Activated T-helper 1 cell treated with anti-CD3 and anti-CD28 coated beads, Interleukin-2, amount 50 U/mL, for 16 hours (primary cell): ENCODE results near the gene SLIT1.

ENCODE experiments used
- DNase-seq, 2 donors: peaks; one replicate each; pipeline ENCODE4 v3.0.0-alpha.2; 2020; ENCODE audit warnings: low read depth in 1 of 2, low spot score in 1 of 2

The SLIT1 gene

GRCh38 chr10:97028832-97029178 is 157.0 kb downstream of the SLIT1 start:
- no peak for DNase-seq

DNA sequence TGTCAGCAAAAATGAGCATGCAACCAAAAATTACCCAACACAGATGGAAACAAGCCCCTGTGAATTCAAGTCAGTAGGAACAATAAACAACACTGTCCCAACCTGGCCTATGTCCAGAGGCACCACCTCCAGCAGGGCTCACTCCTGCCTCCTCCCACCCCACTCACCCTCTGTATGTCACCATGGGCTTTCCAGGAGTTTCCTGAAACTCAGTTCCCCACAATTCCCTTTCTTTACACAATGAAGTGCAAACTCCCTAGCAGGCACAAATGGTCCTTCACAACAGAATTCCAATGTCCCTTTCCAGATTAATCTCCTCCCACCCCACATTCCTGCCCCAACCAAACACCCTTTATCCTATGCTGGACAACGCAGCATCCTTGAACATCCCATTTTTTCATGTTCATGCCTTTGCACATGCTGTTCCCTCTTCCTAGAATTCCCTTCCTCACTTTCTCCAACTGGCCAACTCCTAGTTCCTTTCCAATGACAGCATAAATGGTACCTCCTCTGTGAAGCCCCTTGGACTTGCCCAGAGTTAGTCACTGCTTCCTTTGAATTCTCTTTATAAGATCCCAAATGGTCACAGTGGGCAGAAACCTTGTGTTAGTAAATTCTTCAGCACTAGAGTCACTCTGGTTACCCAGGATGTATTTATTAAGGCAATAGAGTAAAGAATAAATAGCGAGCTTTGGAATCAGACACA is 157.5 kb downstream of the SLIT1 start:
- DNase-seq, result no peak

GRCh38 chr10:97025613-97026242 is 160.0 kb downstream of the SLIT1 start:
- no peak for DNase-seq

DNA sequence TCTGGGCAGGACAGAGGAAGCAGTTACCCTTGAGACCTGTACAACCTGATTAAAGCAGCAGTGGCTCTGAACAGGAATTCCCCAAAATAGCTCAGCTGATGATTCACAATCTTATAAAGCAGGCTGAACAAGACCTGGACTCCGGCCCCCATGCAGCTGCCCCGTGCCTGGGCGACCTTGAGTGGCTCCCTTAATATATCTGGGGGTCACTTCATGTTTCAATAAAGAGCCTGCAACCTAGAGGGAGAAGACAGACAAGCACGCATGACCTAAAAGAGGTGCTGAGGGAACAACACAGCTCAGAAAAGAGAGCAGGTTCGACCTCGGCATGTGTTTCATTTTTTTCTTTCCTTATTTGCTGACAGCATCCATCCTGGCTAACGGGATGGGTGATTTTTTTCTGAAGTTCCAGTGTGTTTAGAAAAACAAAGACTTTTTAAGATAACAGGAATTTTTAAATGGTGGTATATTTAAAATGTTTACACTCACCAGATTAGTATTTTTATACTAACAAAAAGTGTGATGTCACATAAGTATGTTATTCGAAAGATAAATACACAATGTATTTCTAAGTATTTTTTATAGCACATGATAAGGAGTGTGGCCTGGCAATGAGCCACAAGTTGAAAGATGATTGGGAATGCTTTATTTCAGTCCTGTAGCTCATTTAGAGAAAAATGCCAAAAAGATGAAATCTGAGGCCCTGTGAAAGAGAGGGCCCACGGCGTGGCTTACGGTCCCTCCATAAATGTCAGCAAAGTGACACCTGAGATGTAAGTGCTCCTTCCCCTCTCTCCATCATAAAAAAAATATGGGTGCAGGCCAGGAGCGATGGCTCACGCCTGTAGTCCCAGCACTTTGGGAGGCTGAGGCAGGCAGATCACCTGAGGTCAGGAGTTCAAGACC is 161.3 kb downstream of the SLIT1 start:
- DNase-seq, result no peak

- no peak for DNase-seq
Measured at GRCh38 chr10:97023401-97024167, 162.2 kb downstream of the SLIT1 start.

- DNase-seq, result no peak
Measured at GRCh38 chr10:97022616-97023015, 163.1 kb downstream of the SLIT1 start.

DNA sequence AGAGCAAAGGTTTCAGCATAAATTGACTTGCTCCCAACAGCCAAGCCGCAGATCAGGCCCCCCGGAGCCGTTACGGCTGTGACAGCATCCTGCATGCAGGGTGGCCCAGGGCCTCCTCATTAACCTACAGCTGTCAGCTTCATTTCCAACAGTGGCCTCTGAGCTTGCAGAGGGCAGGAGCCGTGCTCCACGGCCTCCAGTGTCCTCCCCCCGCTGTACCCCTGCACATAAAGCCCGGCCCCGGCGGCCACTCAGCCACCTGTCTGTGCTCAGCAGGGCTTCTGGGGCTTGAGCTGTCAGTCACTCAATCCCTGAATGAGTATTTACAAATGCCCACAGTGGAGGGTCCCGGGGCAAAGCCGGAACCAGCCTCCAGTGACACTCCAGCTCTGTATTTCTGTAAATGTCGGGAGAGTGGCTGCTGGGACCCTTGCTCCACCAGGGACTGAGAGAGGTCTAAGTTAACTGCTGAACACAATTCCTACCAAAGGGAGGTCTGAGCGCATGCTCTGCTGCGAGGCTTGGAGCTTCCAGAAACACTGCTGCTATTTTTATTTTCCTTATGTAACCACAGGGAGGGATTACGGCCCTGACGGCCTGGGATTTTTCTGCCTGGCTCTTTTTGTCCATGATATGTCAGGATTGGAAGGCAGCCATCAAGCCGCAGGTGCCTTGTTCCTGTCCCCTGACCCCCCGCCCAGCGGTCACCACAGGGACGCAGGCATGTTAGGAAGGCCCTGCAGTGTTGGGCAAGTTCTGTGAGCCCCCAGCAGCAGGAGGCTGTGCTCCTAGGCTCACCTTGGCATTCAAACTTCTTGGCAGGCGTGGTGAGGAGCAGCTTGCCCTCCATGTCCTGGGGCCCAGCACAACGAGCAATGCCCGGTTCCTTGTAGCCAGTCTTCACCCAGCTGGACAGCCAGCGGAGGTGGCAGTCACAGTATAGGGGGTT is 165.0 kb downstream of the SLIT1 start:
- no peak for DNase-seq

DNA sequence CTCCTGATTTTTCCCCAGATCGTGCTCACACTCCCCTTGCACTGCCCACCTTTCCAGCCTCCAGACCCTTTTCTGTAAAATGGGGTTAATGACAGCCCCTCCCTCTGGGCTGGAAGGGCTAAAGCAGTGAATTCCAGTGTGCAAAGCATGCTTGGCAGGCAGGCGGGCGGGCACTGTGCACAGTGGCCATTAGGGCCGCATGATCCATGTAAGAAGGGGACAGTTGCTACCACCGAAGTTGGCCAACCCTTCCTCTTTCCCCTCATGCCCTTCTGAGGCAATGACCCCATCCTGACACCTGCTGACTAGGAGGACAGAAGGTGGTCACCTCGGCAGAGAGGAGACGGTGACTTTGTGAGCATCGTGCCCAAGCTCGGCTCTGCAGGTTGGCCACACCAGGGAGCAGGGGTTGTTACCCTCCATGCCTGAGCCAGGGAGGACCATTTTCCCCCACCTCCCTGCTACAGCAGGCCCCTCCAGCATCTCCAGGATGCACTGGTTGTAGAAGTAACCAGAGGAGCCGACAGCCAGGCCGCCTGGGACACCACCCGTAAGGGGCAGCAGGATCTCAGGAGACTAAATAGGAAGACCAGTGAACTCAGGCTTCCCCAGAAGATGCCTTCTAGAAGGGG is 166.4 kb downstream of the SLIT1 start:
- no peak for DNase-seq

DNA sequence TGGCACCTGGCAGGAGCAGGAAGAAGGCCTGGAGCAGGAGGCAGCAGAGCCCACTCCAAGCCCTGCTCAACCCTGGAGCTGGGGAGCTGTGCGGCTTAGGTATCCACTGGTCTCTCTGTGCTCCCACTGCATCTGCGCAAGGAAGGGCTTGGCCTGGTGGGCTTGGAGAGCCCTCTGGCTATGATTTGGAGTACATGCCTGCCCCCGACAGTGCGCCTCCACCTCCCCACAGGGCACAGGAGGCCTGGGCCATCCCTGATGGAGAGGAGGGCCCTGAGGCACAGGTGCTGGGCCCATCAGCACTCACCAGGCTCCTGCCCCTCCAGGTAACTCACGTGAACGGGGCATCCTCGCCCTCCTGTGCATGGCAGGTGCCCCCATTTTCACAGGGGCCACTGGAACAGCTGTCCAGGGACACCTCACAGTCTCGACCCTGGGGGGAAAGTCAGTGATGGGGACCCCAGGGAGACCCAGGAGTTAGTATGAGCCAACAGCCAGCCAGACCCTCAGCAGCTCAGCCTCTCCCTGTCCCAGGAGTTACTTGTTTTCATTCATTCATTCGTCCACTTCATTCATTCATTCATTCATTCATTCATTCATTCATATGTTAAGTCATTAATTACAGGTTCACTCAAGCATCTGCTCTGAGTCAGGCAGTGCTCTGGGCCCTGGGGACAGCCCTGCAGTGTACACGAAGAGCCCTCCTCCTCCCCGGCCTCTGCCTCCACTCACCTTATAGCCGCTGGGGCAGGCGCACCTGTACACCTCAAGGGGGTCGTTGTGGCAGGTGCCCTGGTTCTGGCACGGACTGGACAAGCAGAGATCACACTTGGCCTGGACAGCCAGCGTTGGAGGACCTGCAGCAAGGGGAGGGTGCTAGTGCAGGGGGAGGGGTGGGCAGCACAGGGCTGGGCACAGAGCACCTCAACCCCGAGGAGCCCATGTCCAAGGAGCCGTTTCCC is 167.2 kb downstream of the SLIT1 start:
- DNase-seq, result no peak

GRCh38 chr10:97017474-97017903 is 168.3 kb downstream of the SLIT1 start:
- no peak for DNase-seq

DNA sequence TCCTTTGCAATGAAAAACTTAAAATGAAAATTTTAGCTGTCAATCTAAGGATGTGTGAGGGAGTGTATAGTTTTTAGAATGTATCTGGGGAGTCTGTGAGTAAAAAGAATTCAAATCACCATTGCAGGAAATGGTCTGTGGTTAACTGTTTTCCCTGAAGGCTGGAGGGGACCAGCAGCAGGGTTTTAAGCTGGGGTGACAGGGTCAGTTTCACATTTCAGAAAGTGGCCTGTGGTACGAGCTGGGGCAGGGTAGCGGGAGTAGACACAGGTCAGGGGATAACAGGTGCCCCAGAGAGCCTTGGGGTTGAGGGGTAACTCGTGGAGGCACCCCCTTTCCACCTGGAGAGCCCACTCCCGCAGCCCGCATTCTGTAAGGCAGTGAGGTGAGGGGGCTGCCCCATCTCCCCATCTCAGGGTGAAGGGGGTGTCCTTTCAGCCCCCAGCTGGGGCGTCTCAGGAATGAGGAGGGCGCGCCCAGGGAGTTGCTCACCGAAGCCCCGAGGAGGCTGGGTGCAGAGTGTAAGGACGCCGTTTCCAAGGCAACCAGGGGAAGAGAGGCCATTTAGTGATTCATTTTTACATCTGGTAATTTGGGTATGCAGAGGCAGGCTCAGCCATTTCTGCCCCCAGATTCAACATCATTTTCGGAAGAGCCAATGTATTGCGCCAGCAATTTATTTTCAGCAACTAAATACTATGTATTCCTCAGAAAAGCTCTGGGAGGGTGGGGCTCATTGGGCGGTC is 168.9 kb downstream of the SLIT1 start:
- no peak for DNase-seq

DNA sequence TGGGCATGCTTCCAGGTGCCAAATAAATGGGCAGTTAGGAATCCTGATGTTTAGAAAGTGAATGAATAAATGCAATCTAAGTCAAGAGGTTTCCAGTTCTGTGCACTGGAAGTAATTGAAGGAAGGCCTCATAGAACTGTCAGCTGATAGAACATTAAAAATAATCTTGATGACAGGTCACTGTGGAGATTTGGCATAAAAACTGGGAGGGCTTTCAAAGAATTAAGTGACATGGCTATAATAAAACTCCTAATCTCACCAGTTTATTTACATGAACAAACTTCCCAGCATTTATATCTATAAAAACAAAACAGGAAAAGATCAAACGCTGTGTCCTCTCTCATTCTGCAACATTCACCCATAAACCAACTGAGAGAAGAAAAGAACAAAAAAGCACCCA is 170.5 kb downstream of the SLIT1 start:
- DNase-seq, result no peak

- no peak for DNase-seq
Measured at GRCh38 chr10:97013983-97014382, 171.8 kb downstream of the SLIT1 start.

- no peak for DNase-seq
Measured at GRCh38 chr10:97013568-97013967, 172.2 kb downstream of the SLIT1 start.

DNA sequence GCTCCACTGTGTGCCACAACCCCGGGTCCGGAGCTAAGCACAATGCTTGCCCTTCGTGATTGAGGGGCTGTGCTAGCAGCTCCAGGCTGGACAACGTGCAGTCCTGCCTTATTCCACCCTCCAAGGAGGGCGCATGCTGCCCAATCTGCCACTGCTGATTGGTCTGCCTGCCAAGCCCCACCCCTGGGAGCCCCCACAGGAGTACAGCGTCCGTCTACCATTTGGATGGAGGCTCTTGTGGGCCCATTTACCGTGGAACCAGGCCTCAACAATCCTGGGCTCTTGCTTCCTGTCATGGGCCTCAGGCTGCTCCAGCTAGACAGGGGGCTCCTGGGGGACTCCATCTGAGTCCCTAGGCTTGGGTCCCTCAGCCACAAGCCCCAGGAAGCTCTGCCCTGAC is 173.3 kb downstream of the SLIT1 start:
- DNase-seq, result no peak

DNA sequence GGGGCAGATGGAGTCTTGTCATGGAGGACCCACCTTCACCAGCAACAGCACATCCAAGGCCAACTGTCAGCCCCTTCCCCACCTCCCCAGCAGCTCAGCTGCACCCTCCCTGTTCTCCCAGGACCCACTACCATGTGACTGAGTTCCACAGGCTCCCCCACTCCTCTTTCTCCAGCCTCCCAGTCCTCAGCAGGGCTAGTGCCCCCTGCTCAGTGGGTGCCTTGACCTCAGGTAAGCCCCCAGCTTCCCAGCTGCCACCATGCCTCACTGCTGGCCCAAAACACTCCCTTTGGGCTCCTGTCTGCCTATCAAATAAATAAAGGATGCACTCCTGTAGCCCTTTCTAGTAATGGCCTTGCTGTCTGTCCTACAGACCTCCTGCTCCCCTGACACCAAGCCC is 174.4 kb downstream of the SLIT1 start:
- no peak for DNase-seq

DNA sequence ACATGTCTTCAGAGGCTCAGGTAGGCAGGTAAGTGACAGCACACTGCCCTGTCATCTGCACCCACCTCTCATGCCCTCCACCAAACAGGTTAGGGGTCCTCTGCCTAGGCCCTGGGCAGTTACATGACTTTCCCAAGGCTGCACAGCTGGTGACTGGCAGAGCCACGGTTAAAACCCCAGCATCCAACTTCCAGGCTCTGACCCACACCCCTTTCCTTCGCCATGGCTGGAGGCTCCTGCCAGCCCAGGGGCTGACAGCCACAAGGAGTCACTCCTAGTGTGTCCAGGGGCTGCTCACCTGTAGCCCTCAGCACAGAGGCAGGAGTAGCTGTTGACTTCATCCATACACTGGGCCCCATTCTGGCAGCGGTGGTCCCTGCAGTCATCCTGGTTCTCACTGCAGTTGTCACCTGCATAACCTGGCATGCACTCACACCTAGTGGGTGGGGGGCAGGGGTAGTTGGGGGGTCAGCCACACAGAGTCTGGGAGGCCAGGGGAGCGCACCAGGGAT is 175.0 kb downstream of the SLIT1 start:
- no peak for DNase-seq

DNA sequence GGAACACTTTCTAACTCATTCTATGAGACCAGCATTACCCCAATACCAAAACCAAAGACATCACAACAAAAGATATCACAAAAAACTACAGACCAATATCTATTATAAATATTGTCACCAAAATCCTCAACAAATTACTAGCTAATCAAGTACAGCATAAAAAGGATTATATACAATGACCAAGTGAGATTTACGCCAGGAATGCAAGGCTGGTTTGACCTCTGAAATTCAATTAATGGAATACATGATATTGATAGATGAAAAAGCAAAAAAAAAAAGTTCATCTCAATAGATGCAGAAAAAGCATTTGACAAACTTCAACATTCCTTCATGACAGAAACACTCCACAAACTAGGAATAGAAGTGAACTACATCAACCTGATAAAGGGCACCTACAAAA is 178.3 kb downstream of the SLIT1 start:
- no peak for DNase-seq
